Ishikawa (cell line): ENCODE data around the gene ENTREP1.

Experiments
- EGR1 ChIP-seq: IDR thresholded peaks from 2 replicates; pipeline ENCODE4 v1.6.1; 2012
- EP300 ChIP-seq: IDR thresholded peaks from 2 replicates; pipeline ENCODE4 v1.6.1; 2012; ENCODE audit warnings: borderline replicate concordance

DNA sequence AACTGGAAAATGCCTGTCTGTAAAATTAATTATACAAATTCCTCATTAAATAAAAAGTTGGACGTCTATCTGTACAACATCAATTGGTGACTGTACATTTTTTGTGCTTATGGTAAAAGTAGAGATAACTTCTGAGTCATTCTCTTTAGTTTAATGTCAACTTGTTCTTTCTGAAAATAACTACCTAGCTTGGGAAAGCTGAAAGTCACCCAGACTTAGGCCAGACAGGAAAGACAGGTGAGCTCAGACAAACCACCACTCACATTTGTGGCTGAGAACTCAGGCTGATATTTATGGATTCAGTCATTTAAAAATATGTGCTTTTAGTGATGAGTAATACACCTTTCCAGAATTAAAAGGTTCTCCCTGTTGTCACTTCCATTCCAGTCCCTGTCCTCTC, 31.9 kb upstream of the ENTREP1 start:
- TF ChIP-seq EGR1 (no peak), EP300 (no peak)
